ENCODE results near the gene CHCHD10. TPM values are rescaled to one million over a fixed set of nuclear protein-coding genes. Genes with fewer than 3 reads are reported as not detected.

Gene CHCHD10
- total RNA-seq, 1 experiment from 2014 or later: 43.5 TPM

GRCh38 chr22:23784215-23784732 is 16.5 kb upstream of the CHCHD10 start:
- Histone ChIP-seq H4K20me1 (ENCODE audit: insufficient read depth) (peaks cover 19% of the 10 kb centered on the region), H3K36me3 (ENCODE audit: low read depth) (no peaks in the 10 kb centered on the region), H3K27me3 (ENCODE audit: insufficient read depth, low read depth) (no peaks in the 10 kb centered on the region), H2AFZ (no peak overlapping the region), H3K9me2 (ENCODE audit: insufficient read depth) (no peaks in the 10 kb centered on the region), H3F3A (ENCODE audit: insufficient read depth, low read depth) (peaks cover 7% of the 10 kb centered on the region; the same call in 1 of the 2 replicates), H3K9me3 (ENCODE audit: insufficient read depth, low read depth) (no peaks in the 10 kb centered on the region), H3K4me3 (no peak overlapping the region), H3K79me2 (ENCODE audit: low read depth) (peaks cover 19% of the 10 kb centered on the region), H3K4me2 (no peak overlapping the region), H3K4me1 (replicated peaks; ENCODE audit: insufficient read depth) (peaks cover 35% of the 10 kb centered on the region), H3K27ac (no peak overlapping the region)
- POLR2A ChIA-PET (ENCODE audit: unreplicated experiment): no interaction called here
- CTCF ChIA-PET: no interaction called here
- no peak for DNase-seq
- TF ChIP-seq EZH2 (IDR thresholded peaks at IDR 0.05; ENCODE audit: low read depth): no peak
- TF ChIP-seq CTCF (conservative IDR thresholded peaks at IDR 0.05): no peak
- intact Hi-C loops (cut with micrococcal nuclease; ENCODE audit: unreplicated experiment): no loop called here
- BruUV-seq (replicated peaks): no TSS peak

- BruUV-seq (replicated peaks): no TSS peak
- peaks cover 12% of the 10 kb centered on the region for H4K20me1 ChIP-seq (ENCODE audit: insufficient read depth)
- ChIA-PET POLR2A (ENCODE audit: unreplicated experiment) (no interaction called here), CTCF (no interaction called here)
- intact Hi-C loops (cut with micrococcal nuclease; ENCODE audit: unreplicated experiment): no loop called here
- H3K36me3 ChIP-seq (ENCODE audit: low read depth): no peaks in the 10 kb centered on the region
- no peak overlapping the region for H3K27ac ChIP-seq
- TF ChIP-seq CTCF (conservative IDR thresholded peaks at IDR 0.05) (no peak), EZH2 (IDR thresholded peaks at IDR 0.05; ENCODE audit: low read depth) (no peak)
- no peak overlapping the region for H3K4me2 ChIP-seq
- H3K9me2 ChIP-seq (ENCODE audit: insufficient read depth): no peaks in the 10 kb centered on the region
- H3K4me3 ChIP-seq: no peak overlapping the region
- H3K9me3 ChIP-seq (ENCODE audit: insufficient read depth, low read depth): no peaks in the 10 kb centered on the region
- DNase-seq: no peak
- H3F3A ChIP-seq (ENCODE audit: insufficient read depth, low read depth): peaks cover 7% of the 10 kb centered on the region; the same call in 1 of the 2 replicates
- H3K4me1 ChIP-seq (replicated peaks; ENCODE audit: insufficient read depth): peaks cover 29% of the 10 kb centered on the region
- no peaks in the 10 kb centered on the region for H3K27me3 ChIP-seq (ENCODE audit: insufficient read depth, low read depth)
- H3K79me2 ChIP-seq (ENCODE audit: low read depth): peaks cover 12% of the 10 kb centered on the region
- no peak overlapping the region for H2AFZ ChIP-seq
Measured at GRCh38 chr22:23783265-23784150, 15.7 kb upstream of the CHCHD10 start.

- ChIA-PET CTCF (interaction anchor here (0.6 kb wide), 1 partner anchor 28 kb away, joined by 3 read pairs; the partner anchor contains the start of gene VPREB3), POLR2A (ENCODE audit: unreplicated experiment) (no interaction called here)
- H2AFZ ChIP-seq: no peak overlapping the region
- peaks cover 21% of the 10 kb centered on the region for H3K4me1 ChIP-seq (replicated peaks; ENCODE audit: insufficient read depth)
- no peak overlapping the region for H3K4me2 ChIP-seq
- no peak overlapping the region for H3K27ac ChIP-seq
- no peaks in the 10 kb centered on the region for H3K9me3 ChIP-seq (ENCODE audit: insufficient read depth, low read depth)
- no peak for TF ChIP-seq EZH2 (IDR thresholded peaks at IDR 0.05; ENCODE audit: low read depth)
- TF ChIP-seq CTCF (conservative IDR thresholded peaks at IDR 0.05): no peak
- no peak overlapping the region for H3K4me3 ChIP-seq
- intact Hi-C loops (cut with micrococcal nuclease; ENCODE audit: unreplicated experiment): no loop called here
- no peaks in the 10 kb centered on the region for H3K27me3 ChIP-seq (ENCODE audit: insufficient read depth, low read depth)
- H3K79me2 ChIP-seq (ENCODE audit: low read depth): peaks cover 4% of the 10 kb centered on the region
- no peak for DNase-seq
- H4K20me1 ChIP-seq (ENCODE audit: insufficient read depth): peaks cover 4% of the 10 kb centered on the region
- H3K9me2 ChIP-seq (ENCODE audit: insufficient read depth): no peaks in the 10 kb centered on the region
- no TSS peak for BruUV-seq (replicated peaks)
- no peaks in the 10 kb centered on the region for H3K36me3 ChIP-seq (ENCODE audit: low read depth)
- H3F3A ChIP-seq (ENCODE audit: insufficient read depth, low read depth): peaks cover 7% of the 10 kb centered on the region; the same call in 1 of the 2 replicates
Measured at GRCh38 chr22:23782703-23783102, 14.9 kb upstream of the CHCHD10 start.

Data from PC-9 (cell line).